ENCODE measurements around the gene CLPX.

DNA sequence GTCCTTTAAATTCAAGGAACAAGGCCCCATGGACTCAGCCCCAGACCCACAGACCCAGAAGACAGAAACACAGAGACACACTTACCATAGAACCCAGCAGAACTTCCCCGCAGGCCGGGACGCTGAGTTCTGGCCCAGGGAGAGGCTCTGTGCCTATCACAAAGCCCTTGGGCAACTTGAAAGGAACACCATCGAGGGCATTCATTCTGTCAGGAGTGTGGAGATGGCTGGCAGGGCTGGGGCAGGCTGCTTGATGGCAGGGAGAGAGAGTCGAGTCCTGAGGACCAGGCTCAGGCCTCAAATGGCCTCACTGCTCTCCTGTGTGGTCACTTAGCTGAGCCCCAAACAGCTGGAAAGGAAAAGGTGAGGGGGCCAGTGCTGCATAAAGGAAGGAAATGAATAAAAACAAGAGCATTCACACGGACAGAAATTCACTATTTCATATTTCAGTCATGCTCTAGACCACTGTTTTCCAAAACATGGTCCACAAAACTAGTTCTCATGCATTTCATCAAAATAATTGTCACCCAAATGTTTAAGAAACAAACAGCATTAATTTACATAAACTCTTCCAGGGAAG, 79.0 kb downstream of the CLPX start:
- TF ChIP-seq EZH2 (IDR thresholded peaks at IDR 0.05; ENCODE audit: low read length, unreplicated experiment) (no peak), EZH2phosphoT487 (IDR thresholded peaks at IDR 0.05; ENCODE audit: borderline replicate concordance, low read length) (no peak)
- TF ChIP-seq, protein P1, sequence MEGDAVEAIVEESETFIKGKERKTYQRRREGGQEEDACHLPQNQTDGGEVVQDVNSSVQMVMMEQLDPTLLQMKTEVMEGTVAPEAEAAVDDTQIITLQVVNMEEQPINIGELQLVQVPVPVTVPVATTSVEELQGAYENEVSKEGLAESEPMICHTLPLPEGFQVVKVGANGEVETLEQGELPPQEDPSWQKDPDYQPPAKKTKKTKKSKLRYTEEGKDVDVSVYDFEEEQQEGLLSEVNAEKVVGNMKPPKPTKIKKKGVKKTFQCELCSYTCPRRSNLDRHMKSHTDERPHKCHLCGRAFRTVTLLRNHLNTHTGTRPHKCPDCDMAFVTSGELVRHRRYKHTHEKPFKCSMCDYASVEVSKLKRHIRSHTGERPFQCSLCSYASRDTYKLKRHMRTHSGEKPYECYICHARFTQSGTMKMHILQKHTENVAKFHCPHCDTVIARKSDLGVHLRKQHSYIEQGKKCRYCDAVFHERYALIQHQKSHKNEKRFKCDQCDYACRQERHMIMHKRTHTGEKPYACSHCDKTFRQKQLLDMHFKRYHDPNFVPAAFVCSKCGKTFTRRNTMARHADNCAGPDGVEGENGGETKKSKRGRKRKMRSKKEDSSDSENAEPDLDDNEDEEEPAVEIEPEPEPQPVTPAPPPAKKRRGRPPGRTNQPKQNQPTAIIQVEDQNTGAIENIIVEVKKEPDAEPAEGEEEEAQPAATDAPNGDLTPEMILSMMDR (conservative IDR thresholded peaks at IDR 0.05; ENCODE audit: low read depth, low read length), result no peak

Data from PC-3 (cell line).